HG03103 (cell line): ENCODE measurements around the gene OR51G2.

Source experiments
- ATAC-seq: cut with Tn5 transposase; IDR thresholded peaks from one replicate; pipeline ENCODE4 v1.9.1; 2021; ENCODE audit warnings: low read depth; ENCODE audit not compliant: unreplicated experiment

The OR51G2 gene

GRCh38 chr11:4865855-4866254 lies 53.3 kb downstream of the OR51G2 start:
- no peak for ATAC-seq

DNA sequence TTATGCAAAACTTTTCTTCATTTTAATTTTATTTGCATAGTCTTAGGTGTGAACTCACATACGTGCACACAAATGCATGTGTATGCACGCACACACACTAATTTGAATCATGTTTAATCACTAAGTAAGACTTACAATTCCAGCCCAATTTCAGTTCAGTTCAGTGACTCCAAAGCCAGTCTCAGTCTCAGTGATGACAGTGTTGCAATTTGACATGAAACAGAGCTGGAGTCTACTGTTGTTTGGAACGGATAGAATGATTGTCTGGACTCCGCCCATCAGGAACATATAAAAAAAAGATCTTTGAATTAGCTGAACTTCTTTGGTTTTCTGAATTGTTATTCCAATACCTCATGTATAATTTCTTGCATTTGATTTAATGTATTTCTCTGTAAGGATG lies 55.3 kb downstream of the OR51G2 start:
- ATAC-seq = no peak
